NB4 (cell line): ENCODE measurements around the gene DIO1.

Source experiments
- POLR2A ChIP-seq: IDR thresholded peaks from 2 replicates; pipeline ENCODE4 v1.6.1; 2011; ENCODE audit warnings: mild to moderate bottlenecking; ENCODE audit not compliant: insufficient read length; ENCODE audit errors: extremely low read depth
- TF ChIP-seq, protein P1 (sequence below): IDR thresholded peaks from one replicate; pipeline ENCODE4 v1.5.1; 2012; ENCODE audit warnings: low read depth, low read length
- TF ChIP-seq, protein P2 (sequence below): IDR thresholded peaks from 2 replicates; pipeline ENCODE4 v1.6.1; 2011; ENCODE audit warnings: low read depth, low read length

DNA sequence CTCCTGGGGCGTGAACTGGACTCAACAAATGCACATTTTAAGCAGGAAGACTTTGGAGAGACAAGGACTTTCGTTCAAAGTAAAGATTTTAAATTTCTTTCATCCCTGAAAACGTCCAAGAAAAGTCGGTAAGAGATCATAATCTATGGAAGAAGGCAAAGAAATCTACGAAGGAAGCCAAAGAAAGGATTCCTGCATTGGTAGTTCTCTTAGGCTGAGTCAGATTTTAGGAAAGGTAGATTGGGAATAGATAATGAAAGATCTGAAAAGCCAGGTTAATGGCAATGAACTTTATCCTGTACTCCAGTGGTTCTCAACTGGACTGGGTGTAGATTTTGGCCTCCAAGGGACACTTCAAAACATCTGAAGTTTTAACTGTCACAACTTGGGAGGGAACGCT, 49.1 kb downstream of the DIO1 start:
- TF ChIP-seq, protein P1, sequence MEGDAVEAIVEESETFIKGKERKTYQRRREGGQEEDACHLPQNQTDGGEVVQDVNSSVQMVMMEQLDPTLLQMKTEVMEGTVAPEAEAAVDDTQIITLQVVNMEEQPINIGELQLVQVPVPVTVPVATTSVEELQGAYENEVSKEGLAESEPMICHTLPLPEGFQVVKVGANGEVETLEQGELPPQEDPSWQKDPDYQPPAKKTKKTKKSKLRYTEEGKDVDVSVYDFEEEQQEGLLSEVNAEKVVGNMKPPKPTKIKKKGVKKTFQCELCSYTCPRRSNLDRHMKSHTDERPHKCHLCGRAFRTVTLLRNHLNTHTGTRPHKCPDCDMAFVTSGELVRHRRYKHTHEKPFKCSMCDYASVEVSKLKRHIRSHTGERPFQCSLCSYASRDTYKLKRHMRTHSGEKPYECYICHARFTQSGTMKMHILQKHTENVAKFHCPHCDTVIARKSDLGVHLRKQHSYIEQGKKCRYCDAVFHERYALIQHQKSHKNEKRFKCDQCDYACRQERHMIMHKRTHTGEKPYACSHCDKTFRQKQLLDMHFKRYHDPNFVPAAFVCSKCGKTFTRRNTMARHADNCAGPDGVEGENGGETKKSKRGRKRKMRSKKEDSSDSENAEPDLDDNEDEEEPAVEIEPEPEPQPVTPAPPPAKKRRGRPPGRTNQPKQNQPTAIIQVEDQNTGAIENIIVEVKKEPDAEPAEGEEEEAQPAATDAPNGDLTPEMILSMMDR = no peak
- TF ChIP-seq, protein P2, sequence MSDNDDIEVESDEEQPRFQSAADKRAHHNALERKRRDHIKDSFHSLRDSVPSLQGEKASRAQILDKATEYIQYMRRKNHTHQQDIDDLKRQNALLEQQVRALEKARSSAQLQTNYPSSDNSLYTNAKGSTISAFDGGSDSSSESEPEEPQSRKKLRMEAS = no peak
- TF ChIP-seq POLR2A = no peak
